Lung (tissue), 12 donors: Measurements from ENCODE around the gene DMXL2. TPM values are rescaled to one million over a fixed set of nuclear protein-coding genes. Genes with fewer than 3 reads are reported as not detected.

Source experiments
- ATAC-seq: fragments of 200-7000 bp; cut with Tn5 transposase; one replicate; pipeline ENCODE4 v1.9.1; 2020; ENCODE audit warnings: moderate number of reproducible peaks; ENCODE audit not compliant: insufficient read depth, low FRiP score
- DNase-seq, 3 donors: peaks; one replicate each; pipeline ENCODE4 v3.0.0-alpha.2; 2013 to 2017
- H3K27ac ChIP-seq, 2 donors: one replicate each; pipeline ENCODE4 v1.5.1; 2013; ENCODE audit warnings: mild to moderate bottlenecking in 2 of 2, moderate library complexity in 2 of 2, control low read depth in 1 of 2, inconsistent platforms in 1 of 2, low read depth in 1 of 2, low read length in 1 of 2
- H3K27me3 ChIP-seq, 3 donors: one replicate each; pipeline ENCODE4 v1.5.1; 2013; ENCODE audit warnings: low read length in 2 of 3; ENCODE audit not compliant: control insufficient read depth in 3 of 3, insufficient read depth in 3 of 3
- H3K36me3 ChIP-seq, 4 donors: one replicate each; pipeline ENCODE4 v1.5.1; 2013; ENCODE audit warnings: low read length in 4 of 4, mild to moderate bottlenecking in 1 of 4, moderate library complexity in 1 of 4; ENCODE audit not compliant: control insufficient read depth in 4 of 4, insufficient read depth in 4 of 4
- H3K4me1 ChIP-seq, 5 donors: one replicate each; pipeline ENCODE4 v1.5.1; 2013; ENCODE audit warnings: low read length in 5 of 5, mild to moderate bottlenecking in 2 of 5, moderate library complexity in 1 of 5; ENCODE audit not compliant: control insufficient read depth in 5 of 5, insufficient read depth in 5 of 5
- H3K4me3 ChIP-seq: one replicate; pipeline ENCODE4 v1.5.1; 2013; ENCODE audit warnings: mild to moderate bottlenecking, control low read depth, moderate library complexity
- H3K9ac ChIP-seq, 2 donors: one replicate each; pipeline ENCODE4 v1.5.1; 2013; ENCODE audit warnings: low read length in 2 of 2, control low read depth in 1 of 2; ENCODE audit not compliant: insufficient read depth in 1 of 2
- H3K9me3 ChIP-seq, 4 donors: one replicate each; pipeline ENCODE4 v1.5.1; 2013; ENCODE audit warnings: low read length in 3 of 4, mild to moderate bottlenecking in 1 of 4, moderate library complexity in 1 of 4; ENCODE audit not compliant: control insufficient read depth in 4 of 4, insufficient read depth in 3 of 4
- CTCF ChIP-seq: IDR thresholded peaks from 2 replicates; pipeline ENCODE4 v1.5.1; 2012; ENCODE audit warnings: mild to moderate bottlenecking; ENCODE audit errors: control extremely low read depth, extremely low read depth
- WGBS, 2 donors: extraction: QIAGEN DNeasy Blood & Tissue Kit; methylation state at CpG; one replicate each; pipeline ENCODE4 v1.1.7; 2013; 5-methylcytosine and 5-hydroxymethylcytosine counted together
- polyA plus RNA-seq, 2 donors: library from polyadenylated mRNA; stranded (reverse); fragments of 200-250 nt; gene quantifications; one replicate each; pipeline ENCODE4 v1.2.1, GENCODE V29; 2013
- total RNA-seq, 2 donors: library from RNA; depleted of rRNA in 1 of 2; stranded (reverse); fragments of >200 nt in 1 of 2; gene quantifications; one replicate each; pipeline ENCODE4 v1.2.1, GENCODE V29; 2014 to 2021
- donor health status: control.
- donor health status: control.
- donor health status: Bipolar disorder and iron deficiency.
- donor health status: healthy.
- donor health status: DM: yes; HTN: yes; CAD: no.

DMXL2 gene
- total and polyA plus RNA-seq, 4 donors: 40.9 to 105 (median 75.3) TPM

DNA sequence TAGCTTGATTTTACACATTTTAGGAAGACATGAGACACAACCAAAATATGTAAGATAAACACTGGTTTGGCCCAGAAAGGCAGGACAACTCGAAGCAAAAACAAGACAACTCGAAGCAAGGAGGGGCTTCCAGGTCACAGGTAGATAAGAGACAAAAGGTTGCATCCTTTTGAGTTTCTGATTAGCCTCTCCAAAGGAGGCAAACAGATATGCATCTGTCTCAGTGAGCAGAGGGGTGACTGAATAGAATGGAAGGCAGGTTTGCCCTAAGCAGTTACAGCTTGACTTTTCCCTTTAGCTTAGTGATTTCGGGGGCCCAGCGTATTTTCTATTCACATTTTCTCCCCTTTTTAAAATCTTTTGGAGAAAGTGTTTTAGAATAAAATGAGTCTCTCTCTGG is 206.4 kb downstream of the DMXL2 start:
- Histone ChIP-seq H3K4me3 (no peak overlapping the region), H3K9me3 (no peaks in the 10 kb centered on the region), H3K27ac (no peak overlapping the region), H3K36me3 (no peaks in the 10 kb centered on the region), H3K4me1 (no peaks in the 10 kb centered on the region), H3K27me3 (no peaks in the 10 kb centered on the region), H3K9ac (no peak overlapping the region)
- TF ChIP-seq CTCF: no peak
- ATAC-seq (no peak), DNase-seq (no peak)
- WGBS, 2 donors: 63 to 66% methylated on average over 4 of the region's 4 CpGs

DNA sequence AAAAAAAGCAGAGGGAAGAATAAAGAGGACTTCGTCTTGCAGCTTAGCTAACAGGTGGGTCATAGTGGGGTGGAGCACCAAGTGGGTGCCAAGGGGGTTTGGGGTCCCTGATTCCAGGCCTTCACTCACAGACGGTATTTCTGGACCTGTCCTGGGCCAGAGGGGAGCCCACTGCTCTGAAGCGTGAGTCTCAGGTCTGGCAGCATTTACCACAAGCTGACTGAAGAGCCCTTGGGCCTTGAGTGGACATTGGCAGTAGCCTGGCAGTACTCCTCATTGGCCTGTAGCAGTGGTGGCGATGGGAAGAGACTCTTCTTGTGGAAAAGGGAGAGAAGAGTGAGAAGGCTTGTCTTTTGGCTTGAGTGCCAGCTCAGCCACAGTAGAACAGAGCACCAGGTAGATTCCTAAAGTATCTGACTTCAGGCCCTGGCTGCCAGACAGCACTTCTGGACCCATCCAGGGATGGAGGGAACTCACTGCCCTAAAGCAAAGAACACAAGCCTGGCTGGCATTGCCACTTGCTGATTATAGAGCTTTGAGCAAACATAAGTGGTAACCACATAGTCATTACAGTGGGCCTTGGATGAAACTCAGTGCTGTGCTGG is 208.2 kb downstream of the DMXL2 start:
- no peak overlapping the region for H3K27ac ChIP-seq
- no peaks in the 10 kb centered on the region for H3K27me3 ChIP-seq
- TF ChIP-seq CTCF: no peak
- ATAC-seq (no peak), DNase-seq (no peak)
- H3K4me3 ChIP-seq: no peak overlapping the region
- WGBS, 2 donors: 76 to 92% methylated on average over 4 of the region's 4 CpGs
- H3K36me3 ChIP-seq: no peaks in the 10 kb centered on the region
- H3K9me3 ChIP-seq: no peaks in the 10 kb centered on the region
- H3K4me1 ChIP-seq: no peaks in the 10 kb centered on the region
- H3K9ac ChIP-seq: no peak overlapping the region

DNA sequence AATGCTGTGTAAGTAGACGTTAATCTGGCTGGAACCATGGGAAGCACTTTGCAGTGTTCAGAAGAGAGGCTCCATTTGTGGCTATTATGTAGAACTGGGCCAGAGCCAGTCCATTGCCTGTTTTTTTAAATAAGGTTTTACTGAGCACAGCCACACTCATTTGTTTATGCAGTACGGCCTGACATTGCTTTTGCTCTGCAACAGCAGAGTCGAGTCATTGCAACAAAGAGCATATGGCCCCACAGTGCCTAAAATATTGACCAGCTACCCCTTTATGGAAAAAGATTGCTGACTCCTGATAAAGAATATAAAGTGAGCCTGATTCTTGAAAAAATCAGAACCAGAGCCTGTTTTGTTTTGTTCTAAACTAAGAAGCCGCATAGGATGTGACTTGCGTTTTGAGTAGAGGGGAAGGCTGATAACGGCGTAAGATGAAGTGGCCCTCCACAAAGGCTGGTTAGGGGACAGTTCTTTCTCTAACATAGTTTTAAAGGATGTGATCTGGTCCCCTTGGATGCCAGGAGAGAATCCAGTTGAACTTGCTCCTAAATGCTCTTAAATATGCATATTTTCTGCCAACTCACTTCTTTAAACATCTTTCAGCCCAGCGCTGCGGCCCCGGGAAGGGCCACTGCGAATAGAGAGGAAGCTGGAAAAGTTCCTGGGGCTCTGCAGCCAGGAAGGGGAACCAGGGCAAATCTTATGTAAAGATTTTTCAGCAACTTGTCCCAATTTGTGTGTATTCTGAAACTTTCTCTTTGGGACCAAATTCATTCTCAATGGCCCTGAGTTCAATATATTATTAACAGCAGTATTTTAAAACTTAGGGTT is 216.7 kb downstream of the DMXL2 start:
- Histone ChIP-seq H3K4me1 (no peaks in the 10 kb centered on the region), H3K36me3 (no peaks in the 10 kb centered on the region), H3K9me3 (no peaks in the 10 kb centered on the region), H3K27me3 (peaks cover 0 to 4% (median 0%) of the 10 kb centered on the region in 3 donors), H3K4me3 (no peak overlapping the region), H3K27ac (no peak overlapping the region), H3K9ac (no peak overlapping the region)
- DNase-seq (no peak), ATAC-seq (no peak)
- no peak for TF ChIP-seq CTCF
- 39 to 45% methylated on average over 11 of the region's 11 CpGs for WGBS, 2 donors
